T-helper 9 cell (primary cell): ENCODE data around the gene TESMIN.

ENCODE experiments used
- DNase-seq: peaks from one replicate; pipeline ENCODE4 v3.0.0-alpha.2; 2020

TESMIN gene

GRCh38 chr11:68682531-68682961 lies 68.8 kb downstream of the TESMIN start:
- no peak for DNase-seq

DNA sequence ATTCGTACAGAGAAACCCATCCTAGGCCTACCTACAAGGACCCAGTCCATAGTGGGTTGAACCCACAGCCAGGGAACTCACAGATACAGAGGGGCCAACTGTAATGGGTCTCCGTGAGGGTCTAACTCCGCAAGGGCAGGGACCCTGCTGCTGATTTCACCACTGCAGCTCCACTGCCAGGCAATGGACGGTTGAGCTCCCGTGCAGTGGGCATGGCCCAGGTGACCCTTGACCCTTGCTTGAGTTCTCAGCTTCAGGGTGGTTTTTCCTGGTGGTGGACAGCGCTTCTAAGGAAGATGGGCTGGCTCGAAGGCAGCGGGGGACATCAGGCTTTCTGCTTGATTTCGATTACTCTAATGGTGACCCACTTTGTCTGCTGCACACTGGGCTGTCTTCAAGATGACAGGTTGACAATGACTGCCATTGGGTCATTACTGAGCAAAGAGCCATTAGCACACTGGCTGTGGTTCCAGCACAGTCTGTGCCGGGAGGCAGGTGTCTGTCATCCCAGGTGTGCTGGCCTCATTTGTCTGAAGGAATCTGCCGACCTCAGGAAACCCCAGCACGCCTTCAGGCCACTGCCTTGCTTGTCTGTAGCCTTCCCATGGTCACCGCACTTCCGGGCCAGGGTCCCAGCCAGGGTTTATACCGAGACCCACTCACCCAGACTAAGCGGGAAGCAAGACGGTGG lies 70.6 kb downstream of the TESMIN start:
- DNase-seq = no peak

- DNase-seq = no peak
Measured at GRCh38 chr11:68678031-68678441, 73.3 kb downstream of the TESMIN start.

DNA sequence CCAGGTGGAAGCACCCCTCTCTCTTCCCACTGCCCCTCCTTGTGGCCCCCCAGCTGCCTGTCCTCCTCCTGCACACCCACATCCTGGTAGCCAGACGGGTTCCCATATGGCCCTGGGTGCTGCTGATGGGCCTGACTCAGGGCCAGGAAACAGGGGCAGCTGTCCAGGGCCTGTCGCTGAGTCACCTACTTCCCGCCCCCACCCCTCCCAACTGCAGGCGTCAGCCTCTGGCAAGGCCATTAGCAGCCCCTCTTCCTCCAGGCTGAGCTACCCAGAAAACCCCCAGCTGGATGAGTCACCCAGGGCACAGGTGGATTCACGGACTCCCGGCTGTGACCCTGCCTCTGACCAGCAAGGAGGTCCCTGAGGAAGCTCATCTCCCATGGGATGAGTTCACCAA lies 73.9 kb downstream of the TESMIN start:
- no peak for DNase-seq

- DNase-seq = no peak
Measured at GRCh38 chr11:68674461-68674860, 76.9 kb downstream of the TESMIN start.

GRCh38 chr11:68673991-68674390 lies 77.3 kb downstream of the TESMIN start:
- DNase-seq = no peak

- DNase-seq = no peak
Measured at GRCh38 chr11:68673306-68673945, 77.9 kb downstream of the TESMIN start.

DNA sequence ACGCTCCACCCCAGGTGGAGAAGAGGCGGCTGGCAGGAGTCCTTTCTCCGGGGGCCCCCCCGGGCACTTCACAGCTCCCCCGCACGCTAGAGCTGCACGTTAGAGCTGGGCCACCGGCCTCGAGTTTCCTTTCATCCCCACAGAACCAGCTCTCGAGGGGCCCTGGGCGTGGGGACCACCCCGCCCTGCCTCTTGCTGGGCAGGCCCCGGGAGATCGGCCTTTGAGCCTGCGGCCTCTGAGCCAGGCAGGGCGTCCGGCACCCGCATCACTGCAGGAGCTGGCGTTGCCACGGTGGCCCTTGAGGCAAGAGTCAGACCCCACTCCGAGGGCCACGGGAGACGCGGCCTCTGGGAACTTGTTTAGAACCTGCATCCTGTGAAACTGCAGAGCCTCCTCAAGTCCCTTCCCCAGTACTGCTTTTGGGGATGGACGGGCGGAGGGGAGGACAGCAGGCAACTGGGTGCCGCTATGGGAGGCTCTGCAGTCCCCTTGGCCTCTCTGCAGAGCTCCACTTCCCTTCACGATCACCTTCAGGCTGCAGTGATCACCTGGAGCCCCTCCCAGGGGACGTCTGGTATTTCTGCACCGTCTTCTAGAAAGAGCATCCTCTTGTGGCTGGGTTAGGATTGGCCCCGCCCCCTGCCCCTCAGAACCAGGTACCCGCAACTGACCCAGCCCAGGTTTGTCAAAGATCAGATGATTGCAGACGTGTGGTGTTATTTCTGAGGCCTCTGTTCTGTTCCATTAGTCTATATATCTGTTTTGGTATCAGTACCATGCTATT lies 80.9 kb downstream of the TESMIN start:
- no peak for DNase-seq

- DNase-seq = no peak
Measured at GRCh38 chr11:68669301-68670090, 81.8 kb downstream of the TESMIN start.

GRCh38 chr11:68667511-68668500 lies 83.5 kb downstream of the TESMIN start:
- DNase-seq = no peak

DNA sequence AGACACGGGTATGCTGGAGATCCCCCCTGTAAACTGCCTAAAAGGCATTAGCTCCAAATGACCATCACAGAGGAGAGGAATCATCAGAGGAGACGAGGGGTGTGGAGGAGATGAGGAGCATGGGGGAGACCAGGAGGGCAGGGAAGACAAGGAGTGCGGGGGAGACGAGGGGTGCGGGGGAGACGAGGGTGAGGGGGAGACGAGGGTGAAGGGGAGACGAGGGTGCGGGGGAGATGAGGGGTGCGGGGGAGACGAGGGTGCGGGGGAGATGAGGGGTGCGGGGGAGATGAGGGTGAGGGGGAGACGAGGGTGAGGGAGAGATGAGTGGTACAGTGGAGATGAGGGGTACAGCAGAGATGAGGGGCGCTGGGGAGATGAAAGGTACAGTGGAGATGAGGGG lies 84.5 kb downstream of the TESMIN start:
- no peak for DNase-seq

DNA sequence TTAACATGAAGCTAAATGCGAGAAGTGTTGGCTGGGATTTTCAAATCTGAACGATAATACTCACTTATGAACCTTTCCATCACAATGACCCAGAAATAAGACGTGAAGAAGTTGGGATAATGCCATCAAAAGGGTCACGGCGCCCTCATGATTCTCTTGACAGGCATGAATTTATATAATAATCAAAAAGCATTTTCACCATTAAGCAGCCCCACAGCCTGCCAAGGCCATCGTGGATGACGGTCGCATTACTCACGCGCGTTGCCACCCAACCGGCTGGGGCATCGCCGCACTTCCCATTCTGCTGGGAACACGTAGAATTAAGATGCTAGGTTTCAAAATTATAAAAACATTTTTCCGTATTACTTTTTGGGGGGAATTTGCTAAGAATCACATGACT lies 85.9 kb downstream of the TESMIN start:
- DNase-seq = no peak

- DNase-seq = no peak
Measured at GRCh38 chr11:68664906-68665305, 86.4 kb downstream of the TESMIN start.

DNA sequence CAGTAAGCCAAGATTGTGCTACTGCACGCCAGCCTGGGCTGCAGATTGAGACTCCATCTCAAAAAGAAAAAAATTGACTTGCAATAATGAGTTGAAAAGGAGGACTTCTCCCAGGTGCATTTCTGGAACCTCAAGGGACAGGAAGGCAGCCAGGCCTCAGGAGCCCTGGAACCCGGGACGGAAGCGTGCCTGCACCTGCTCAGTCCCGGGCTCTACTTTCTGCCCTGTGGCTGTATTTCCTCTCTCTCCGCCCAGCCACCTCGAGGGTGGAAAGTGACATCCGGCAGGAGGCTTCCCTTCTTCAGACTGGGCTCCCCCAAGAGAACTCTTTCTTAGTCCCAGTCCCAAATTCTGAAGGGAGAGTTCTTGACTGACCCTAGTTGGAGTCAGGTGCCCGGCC lies 87.2 kb downstream of the TESMIN start:
- no peak for DNase-seq

DNA sequence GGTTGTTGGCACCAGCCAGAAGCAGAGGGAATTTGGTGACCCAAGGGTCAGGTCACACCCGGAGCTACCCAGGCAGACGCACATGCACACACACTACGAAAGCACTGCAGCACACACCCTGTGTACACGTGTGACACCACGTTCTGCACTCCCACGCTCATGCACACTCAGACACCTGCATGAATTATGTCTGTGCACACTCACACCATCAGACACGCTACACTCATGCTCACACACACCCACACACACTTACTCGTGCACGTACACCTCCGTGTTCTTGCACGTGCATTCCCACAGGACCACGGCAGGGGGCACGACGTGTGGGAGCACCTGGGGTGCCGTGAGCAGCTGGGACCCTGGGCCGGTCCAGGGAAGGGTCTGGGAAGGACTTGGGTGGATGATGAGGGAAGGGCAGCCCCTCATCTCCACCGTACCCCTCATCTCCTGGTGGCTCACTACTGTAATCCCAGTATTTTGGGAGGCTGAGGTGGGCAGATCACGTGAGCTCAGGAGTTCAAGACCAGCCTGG lies 87.8 kb downstream of the TESMIN start:
- no peak for DNase-seq

DNA sequence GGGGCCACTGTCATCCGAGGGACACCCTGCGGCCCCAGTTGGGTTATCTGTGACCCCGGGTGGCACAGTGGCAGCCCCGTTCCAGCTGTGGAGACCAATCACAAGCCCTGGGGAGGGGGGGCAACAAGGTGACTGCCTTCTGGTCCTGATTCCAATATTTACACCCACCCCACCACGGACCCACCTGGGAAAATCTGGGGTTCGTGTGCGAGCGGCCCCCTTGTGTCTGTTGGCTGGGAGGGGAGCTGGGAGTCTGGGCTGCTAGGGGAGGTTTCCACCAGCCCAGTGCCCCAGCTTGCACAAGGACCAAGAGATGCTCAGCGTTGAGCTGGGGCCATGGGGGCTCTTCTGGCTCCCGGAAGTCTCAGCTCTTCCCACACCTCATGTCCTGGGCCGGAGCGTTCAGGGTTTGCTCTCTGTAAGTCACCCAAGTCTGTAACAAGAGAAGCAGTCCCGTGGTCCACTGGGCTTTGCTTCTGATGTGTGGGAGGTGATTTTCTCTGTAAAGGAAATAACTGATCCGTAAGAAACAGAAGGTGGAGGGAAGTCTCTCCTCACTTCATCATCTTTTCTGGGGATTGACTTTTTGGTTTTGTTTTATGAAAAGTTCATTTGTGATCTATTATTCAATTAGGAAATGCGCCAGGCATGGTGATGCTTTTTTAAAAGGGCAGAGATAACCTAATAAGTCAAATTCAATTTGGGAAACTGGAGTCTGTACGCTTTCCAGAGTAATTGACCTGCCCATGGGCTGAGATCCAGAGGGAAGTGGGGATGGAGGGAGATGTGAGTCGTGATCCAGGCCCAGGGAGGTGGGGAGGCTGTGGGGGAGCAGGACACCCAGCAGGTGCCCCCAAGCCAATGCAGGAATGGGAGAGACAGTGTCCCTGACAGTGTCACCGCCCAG lies 89.4 kb downstream of the TESMIN start:
- DNase-seq = no peak

DNA sequence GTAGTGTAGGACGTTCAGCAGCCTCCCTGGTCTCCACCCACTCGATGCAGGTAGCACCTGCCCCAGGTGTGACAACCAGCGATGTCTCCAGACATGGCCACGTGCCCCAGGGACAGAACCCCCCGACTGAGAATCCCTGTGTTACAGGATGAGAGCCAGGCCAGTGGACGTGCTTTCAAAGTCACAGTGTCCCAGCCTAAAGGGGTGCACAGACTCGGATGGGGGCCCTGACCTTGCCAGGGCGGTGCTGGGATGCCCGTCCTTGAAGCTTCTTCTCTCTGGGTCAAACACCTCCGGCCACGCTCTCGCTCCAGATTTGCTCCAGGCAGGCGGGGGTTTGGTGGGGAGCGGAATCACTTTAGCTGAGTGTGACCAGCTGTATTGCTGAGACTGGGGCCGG lies 90.3 kb downstream of the TESMIN start:
- no peak for DNase-seq

GRCh38 chr11:68660066-68660810 lies 91.1 kb downstream of the TESMIN start:
- DNase-seq = no peak

DNA sequence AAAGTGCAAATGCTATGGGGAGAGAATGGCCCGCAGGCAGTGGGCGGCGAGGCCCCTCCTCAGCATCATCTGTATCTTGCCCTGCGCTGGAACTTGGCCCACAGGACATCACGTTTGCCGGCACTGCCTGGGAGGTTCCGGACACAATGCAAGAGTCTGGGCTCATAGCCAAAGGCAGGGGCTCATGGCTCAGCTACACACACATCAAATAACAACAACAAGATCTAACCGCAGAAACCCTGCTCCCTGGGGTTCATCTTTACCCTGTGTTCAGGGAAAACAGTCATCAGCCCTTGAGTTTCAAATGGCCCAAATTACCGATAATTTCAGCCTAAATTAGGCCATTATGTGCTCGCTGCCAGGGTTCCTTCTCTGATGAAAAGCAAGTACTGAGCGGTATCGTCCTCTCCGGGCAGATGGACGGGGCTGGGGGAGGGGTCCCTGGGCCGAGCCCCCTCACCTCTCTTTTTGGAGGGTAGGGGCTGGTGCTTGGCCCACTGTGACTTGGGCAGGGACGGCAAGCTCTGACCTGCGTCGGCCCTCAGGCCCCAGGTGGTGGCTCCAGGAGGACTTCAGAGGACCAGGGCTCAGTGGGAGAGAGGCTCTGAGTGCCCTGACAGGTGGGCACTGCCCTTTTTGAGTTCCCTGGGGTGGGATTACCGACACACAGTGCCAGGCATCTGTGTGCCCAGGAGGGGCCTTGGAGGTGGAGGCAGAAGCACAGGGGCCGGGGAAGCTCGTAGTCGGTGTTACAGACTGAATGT lies 92.0 kb downstream of the TESMIN start:
- no peak for DNase-seq
